CD4-positive, alpha-beta T cell treated with Interleukin-12 subunit alpha and Interleukin-12 subunit beta, for 1 hour (primary cell): Measurements from ENCODE around the gene CA14.
"Not testable (repeated sequence)": the region's sequence is repeated elsewhere in the genome, so short reads cannot be mapped to it uniquely, and the experiment has no call there.

Experiments
- DNase-seq: peaks from one replicate; pipeline ENCODE4 v3.0.0-alpha.2; 2020

Gene CA14

DNA sequence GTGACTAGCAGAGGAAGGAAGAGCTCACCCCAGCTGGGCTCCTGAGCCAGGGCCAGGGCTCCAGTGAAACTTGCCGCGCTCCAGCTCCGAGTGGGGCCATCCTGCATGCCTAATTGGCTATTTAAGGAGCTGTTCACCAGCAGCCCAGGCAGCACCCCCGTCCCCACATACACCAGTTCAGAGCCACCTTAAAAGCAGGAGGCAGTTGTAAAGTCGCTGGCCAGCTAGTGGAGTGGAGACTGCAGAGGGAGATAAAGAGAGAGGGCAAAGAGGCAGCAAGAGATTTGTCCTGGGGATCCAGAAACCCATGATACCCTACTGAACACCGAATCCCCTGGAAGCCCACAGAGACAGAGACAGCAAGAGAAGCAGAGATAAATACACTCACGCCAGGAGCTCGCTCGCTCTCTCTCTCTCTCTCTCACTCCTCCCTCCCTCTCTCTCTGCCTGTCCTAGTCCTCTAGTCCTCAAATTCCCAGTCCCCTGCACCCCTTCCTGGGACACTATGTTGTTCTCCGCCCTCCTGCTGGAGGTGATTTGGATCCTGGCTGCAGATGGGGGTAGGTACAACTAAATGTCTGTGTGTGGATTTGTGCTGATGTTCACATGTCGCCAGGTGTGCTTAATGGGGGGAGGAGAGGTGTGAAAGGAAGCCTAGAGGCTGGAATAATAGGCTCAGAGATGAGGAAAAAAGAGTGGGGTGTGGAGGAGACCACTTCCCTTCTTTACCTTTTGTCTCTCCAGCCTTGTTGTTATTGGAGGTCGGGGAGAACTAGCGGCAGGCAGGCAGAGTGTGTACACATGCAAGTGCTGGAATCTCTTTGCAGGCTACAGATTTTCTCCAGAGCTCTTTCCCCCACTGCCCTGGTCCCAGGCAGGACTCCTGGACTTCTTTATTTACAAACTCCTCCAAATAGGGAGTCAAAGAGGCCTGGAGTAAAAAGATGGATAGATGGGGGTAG is at the start of gene CA14:
TSS of gene CA14 (plus strand) at position 151 of the 962 bp plus-strand sequence. CDS start at position 506, 355 bp downstream.
- DNase-seq = no peak

DNA sequence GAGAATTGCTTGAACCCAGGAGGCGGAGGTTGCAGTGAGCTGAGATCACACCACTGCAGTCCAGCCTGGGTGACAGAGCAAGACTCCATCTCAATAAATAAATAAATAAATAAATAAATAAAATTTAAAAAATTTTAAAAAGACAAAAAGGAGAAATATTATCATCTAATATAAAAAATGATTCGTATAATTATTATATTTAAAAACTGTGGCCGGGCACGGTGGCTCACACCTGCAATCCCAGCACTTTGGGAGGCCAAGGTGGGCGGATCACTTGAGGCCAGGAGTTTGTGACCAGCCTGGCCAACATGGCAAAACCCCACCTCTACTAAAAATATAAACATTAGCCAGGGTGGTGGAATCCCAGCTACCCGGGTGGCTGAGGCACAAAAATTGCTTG is 49.1 kb upstream of the CA14 start:
- DNase-seq = not testable (repeated sequence)

DNA sequence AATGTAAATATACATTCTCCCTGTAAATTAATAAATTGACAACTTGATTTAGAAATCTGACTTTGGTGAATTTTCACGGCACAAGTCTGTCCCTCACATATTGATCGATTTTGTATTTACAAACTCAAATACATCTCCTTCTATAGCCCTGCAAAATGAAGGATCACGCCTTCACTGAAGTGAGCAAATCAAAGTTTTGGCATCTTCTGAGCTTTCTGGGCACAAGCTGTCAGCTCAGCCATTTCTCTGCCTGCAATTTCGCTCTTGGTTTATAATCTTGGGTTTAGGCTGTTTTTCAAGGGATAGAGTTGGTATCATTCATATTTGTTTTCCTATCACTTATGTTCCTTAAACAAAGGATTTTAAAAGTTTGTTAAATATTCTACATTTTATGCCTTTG is 47.5 kb upstream of the CA14 start:
- no peak for DNase-seq

DNA sequence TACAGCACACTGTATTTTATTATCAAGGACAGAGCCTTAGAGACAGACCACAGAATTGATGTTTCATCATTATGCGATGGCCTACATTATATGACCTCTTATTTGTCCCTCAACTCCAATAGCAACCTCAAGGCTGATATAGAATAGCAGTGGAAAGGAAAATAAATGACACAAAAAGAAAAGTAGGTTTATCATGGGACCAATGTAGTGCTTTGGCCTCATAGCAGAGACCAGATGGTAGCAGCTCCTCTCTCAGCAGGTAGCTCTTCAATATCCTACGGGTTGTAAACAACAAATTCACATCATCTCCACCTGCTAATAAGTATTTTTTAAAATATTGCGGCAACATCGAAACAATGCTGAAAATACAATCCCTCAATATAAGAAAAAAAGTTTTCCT is 46.9 kb upstream of the CA14 start:
- DNase-seq = no peak

DNA sequence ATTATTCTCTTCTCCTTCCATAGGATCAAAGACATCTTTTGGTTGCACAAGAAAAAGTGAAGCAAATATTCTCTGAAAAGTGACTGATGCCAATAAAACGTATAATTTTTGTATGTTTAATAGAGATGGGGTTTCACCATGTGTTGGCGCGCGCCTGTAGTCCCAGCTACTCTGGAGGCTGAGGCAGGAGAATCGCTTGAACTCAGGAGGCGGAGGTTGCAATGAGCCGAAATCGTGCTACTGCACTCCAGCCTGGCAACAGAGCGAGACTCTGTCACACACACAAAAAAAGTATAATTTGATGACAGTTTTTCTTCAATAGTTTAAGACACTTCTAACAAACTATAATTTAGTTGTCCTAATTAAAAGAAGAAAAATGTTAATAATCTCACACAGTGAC is 45.5 kb upstream of the CA14 start:
- DNase-seq = no peak

DNA sequence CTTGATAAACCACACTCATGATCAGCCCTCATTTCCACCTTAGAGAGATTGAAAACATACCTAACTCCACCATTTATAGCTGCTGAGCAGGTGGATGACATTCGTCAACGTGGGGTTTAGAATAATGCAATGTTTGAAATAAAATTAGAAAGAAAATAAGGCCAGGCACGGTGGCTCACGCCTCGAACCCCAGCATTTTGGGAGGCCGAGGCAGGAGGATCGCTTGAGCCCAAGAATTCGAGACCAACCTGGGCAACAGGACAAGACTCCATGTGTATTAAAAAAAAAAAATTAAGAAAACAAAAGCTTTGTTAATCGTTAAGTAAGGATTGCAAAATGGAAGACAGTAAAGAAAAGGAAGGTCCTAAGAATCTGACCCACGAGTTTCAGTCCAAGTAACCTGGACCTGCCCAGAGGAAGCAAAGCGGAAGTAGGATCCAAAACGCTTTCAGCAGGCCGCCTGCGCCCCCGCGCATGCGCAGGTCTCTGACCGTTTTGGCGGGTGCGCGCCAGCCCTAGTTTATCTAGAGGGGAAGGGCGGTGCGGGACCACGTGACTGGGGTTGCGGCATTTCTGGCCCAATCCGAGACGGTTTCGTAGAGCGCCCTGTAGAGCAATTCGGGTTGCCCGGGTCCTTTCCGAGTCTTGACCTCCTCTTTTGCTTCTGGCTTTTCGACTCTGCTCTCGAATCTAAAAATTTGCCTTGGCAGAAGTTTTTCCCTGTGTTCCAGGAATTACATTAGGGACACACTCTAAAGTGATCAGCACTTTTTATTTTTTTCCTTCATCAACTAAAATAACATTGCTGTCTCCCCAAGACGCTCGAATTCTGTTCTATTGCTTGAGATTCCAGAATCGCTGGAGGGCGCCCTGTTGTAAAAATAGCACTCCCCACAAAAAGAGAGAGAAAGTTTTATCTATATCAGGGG is 44.1 kb upstream of the CA14 start:
- DNase-seq = peak; percentile 92

DNA sequence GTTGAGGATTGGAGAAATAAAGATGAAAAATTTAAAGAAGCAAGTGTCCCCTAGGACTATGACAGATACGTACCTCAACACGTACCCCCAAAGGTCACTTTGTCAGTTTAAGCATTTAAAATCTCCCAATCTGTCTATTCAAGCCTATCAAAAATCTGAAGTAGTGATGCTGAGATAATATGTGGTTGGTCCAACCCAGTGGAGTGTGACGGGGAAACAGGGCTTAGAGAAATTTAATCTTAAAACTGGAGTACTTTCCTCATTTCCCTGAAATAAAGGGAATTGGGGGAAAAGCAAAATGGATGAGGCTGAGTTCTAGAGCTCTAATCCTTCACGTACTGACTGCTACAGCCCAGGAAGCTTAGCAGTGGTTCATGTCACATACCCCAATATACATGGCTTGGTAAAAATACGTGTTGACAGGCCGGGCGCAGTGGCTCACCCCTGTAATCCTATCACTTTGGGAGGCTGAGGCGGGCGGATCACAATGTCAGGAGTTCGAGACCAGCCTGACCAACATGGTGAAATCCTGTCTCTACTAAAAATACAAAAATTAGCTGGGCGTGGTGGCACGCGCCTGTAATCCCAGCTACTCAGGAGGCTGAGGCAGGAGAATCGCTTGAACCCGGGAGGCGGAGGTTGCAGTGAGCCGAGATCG is 43.3 kb upstream of the CA14 start:
- DNase-seq = not testable (repeated sequence)

DNA sequence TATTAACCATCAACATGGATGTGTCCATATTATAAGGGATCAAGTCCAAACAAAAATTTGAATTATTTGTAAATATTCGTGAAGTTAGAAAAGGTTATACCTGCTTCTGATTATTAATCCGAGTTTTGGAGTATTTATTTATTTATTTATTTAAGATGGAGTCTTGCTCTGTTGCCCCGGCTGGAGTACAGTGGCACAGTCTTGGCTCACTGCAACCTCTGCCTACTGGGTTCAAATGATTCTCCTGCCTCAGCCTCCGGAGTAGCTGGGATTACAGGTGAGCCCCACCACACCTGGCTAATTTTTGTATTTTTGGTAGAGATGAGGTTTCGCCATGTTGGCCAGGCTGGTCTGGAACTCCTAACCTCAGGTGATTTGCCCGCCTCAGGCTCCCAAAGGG is 41.7 kb upstream of the CA14 start:
- not testable (repeated sequence) for DNase-seq

DNA sequence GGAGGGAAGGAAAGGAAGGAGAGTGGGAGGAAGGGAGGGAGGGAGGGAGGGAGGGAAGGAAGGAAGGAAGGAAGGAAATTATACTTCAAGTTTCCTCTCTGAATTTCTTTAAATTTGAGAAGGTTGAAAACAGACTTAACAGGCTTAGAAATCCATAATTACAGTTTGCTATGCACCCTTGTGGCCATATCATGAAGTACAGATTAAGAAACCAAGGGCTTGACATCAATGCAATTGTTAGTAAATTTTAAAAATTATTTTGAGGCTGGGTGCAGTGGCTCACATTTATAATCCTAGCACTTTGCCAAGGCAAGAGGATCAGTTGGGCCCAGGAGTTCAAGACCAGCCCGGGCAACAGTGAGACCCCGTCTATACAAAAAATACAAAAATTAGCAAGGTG is 36.0 kb upstream of the CA14 start:
- peak; percentile 43 for DNase-seq

DNA sequence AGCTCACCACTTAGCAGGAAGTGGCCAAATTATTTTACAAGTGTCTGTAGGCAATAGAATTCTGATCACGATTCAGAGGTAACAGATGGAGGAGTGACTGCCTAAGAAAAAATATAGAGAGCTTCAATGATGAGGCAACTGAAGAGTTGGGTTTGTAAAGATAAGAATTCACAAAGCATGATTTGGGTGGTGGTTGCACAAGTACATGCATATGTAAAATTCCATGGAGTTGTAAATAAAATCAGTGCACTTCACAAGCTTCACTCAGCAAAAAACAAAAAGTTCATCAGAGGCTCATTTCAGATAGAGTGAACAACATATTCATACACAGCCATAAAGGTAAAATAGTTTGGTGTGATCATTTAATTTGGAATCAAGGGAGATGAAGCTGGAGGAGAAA is 32.6 kb upstream of the CA14 start:
- no peak for DNase-seq

DNA sequence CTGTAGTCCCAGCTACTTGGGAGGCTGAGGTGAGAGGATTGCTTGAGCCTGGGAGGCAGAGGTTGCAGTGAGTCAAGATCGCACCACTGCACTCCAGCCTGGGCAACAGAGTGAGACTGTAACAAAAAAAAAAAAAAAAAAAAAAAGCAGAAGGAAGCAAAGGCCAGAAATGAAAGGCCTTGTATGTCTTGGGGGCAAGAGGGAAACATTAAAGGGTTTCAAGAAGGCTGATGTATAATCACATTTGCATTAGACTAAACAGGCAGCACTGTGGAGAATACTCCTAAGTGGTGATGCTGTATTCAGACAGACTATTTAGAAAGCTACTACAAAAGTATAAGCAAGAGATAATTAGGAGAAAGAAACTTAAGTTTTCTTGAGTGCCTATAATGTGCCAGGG is 32.0 kb upstream of the CA14 start:
- no peak for DNase-seq

DNA sequence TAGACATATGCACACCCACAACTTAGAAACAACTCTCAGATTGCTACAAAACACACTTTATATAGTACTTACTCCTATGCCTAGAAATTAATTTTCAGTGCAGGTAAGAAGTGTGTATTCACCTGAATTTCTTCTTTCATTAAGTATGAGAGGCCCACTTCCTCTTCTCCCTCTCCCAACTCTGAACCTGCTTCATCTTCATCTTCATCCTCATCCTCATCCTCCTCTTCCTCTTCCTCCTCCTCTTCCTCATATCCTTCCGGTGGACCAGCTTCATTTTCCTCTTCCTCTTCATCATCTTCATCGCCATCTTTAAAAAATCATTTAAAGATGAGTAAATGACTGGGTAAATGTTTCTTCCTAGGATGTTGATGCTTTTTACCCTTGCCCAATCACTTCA is 31.1 kb upstream of the CA14 start:
- DNase-seq = no peak

DNA sequence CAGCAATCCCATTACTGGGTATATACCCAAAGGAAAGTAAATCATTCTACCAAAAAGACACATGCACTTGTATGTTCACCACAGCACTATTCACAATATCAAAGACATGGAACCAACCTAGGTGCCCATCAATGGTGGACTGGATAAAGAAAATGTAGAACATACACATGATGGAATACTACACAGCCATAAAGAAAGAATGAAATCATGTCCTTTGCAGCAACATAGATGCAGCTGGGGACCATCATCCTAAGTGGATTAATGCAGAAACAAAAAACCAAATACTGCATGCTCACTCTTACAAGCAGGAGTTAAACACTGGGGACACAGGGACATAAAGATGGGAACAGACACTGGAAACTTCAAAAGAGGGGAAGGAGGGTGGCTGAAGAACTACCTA is 30.3 kb upstream of the CA14 start:
- DNase-seq = no peak

DNA sequence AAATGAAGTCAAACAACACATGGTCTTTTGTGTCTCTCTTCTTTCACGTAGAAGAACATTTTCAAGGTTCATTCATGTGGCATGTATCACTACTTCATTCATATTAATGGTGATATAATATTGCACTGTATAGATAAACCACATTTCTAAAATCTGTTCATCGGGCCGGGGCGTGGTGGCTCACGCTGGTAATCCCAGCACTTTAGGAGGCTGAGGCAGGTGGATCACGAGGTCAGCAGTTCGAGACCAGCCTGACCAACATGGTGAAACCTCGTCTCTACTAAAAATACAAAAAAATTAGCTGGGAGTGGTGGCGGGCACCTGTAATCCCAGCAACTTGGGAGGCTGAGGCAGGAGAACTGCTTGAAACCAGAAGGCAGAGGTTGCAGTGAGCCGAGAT is 29.3 kb upstream of the CA14 start:
- not testable (repeated sequence) for DNase-seq

DNA sequence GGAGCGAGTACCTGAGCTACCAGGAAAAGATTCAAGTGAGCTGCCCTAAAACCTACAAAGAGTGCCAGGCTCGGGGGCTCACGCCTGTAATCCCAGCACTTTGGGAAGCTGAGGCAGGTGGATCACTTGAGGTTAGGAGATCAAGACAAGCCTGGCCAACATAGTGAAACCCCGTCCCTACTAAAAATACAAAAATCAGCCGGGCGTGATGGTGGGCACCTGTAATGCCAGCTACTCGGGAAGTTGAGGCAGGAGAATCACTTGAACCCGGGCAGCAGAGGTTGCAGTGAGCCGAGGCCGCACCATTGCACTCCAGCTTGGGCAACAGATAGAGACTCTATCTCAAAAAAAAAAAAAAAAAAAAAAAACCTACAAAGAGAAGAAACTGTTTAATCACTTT is 24.7 kb upstream of the CA14 start:
- not testable (repeated sequence) for DNase-seq

DNA sequence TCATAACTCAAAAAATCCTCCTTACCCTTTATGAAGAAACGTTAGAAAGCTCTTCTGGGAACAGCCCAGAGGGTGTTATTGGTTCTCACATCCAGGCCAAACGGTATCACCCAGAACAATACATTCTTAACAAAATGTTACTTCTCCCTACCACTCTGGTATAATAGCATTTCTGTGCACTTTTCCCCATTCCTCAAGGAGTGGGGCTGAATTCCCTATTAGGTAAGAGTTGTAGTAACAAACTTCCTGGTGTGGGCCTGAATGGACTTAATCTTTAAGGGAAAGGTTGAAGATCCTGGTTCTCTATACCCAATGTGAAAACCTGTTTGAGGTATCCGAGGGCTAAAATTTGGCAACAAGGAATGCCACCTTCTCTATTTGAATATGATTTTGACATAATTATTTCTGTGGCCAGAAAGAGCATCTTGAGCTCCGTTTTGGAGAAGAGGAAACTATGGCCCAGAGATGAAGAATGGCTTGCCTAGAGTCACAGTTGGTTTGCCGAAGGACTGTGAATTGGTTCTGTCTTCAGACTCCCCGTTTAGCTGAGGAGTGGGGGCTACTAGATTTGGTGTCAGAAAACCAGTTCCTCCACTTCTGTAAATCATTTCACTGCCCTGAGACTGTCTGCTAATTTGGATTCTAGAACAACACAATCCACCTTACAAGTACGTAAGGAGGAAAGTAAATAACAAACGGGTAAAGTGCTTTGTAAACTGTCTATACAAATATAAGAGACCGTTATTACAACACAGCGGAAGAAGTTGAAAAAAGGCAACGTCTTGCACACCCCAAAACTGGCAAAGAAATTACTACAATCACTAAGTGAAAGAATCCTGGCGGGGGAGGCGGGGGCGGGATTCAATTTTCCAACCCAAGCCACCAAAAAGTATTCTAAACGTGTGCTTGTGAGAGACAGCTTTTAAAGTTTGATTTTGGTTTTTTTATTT is 23.9 kb upstream of the CA14 start:
- peak; percentile 37 for DNase-seq

DNA sequence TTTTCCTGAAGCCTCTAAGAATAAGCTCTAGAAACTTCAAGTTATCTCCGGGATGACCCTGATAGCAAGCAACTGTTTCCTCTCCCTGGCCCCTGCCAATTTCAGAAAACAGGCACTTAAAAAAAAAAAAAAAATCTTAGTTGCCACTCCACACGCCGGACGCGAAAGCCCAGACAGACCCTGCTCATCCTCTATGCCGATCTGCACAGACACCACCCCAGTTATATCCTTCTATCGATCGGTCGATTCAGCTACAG is 23.3 kb upstream of the CA14 start:
- DNase-seq = no peak

DNA sequence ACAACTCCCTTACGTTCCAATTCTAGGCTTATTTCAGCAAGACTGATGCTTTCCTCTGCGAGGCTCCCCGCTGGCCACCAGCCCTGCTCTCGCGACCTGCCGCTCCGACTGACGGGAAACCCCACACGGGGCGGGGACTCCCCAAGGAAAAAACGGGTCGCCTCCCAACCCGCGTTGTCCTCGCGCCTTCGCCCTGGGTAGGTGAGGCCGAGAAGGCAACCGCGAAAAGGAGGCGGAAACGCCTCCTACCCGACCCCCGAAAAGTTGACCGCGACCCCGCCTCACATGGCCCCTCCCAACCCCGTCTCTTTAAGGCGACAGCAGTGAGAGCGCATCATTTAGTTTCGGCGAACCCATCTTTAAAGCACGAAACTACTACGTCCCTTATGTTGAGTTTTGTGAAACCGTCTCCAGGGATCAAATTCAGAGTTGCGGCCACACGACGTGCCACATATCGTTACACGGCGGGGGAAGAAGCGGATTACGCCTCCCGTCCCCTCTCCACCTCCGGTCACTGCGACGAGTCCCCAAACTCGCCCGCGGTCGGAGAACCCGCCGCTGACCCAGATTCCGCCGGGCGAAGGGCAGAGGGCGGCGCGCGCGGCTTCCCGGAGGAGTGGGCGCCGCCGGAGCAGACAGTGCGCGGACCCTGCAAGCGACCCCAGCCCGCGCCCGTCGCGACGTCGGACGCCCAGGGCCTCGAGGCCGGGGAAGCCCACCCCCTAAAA is 22.8 kb upstream of the CA14 start:
- DNase-seq = peak; percentile 94

DNA sequence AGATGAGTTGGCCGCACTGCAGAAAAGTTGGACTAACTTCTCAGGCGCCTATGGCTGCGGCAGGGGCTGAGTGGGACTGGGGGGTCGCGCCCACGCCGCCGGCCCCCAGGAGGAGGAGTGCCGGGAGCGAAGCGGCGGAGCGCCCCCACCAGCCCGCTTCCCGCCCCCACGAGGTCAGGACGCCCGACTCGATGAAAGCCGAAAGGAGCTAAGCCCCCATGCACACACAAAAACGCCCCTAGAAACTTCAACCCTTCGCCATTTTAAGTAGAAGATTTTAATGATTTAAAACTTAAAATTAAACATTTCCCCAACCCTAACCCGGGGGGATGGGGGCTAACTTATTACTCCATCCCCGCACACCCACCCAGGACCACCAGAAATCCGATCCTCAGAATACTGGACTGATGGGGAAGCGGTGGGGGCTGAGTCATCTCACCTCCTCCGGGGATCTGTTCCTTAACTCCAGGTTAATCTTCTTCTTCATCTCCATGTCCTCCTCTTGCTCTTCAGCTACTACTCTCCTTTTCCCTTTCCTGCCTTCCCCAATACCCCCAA is 22.2 kb upstream of the CA14 start:
- DNase-seq = peak; percentile 36

DNA sequence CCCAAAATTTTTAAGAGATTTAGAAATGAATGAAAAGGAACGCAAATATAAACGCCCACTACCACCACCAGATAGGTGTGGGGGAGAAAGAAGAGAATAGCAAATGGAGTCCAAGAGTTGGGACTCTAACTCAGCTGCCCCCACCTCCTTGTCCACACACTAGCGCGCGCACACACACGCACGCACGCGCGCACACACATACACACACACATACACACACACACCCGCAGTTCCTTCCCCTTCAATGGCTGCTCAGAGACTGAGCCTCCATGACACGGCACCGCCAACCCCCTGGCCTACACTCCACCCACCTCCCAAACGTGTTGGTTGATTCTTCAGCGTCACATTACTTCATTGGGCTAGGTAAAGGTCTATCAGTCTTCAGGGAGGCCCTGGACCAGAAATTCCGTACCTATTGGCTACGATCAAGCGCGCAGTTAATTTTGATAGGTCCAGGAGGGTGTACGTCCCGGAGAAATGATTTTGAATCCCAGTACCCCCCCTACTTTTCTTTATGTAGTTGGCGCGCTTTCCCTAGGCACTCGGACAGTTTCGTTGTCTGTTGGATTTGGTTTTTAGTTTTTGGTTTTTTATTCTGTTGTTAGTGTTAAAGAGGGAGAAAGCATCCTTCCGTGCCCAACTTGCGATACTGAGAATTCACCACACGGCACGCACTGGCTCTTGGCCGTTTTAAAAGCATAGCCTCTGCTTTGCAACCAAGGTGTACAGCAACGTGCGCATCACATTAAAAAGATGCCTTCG is 21.5 kb upstream of the CA14 start, which contains the start of gene ANP32E:
TSS of gene ANP32E (minus strand) at position 261 of the 762 bp plus-strand sequence. CDS start 326 bp downstream, outside the sequence.
- peak; percentile 98 for DNase-seq
